UCSD-AML1 (cell line): ENCODE measurements around the gene NEMF.
A peak's percentile ranks its signal among the peaks of the same experiment; 100 is the strongest.
"Not testable (repeated sequence)": the region's sequence is repeated elsewhere in the genome, so short reads cannot be mapped to it uniquely, and the experiment has no call there.

ENCODE experiments used
- DNase-seq: peaks from one replicate; lab custom pipeline; 2025; ENCODE audit not compliant: unreplicated experiment; lab: John Stamatoyannopoulos, UW

The NEMF gene

GRCh38 chr14:49852301-49853157 is at the start of gene NEMF:
NEMF (minus strand) TSS chr14:49852788; CDS start chr14:49852753, 35 bp downstream.
- DNase-seq = peak; percentile 88

GRCh38 chr14:49900973-49901372 is 48.4 kb upstream of the NEMF start:
- DNase-seq = no peak

GRCh38 chr14:49898485-49898884 is 45.9 kb upstream of the NEMF start:
- DNase-seq = no peak

GRCh38 chr14:49897965-49898364 is 45.4 kb upstream of the NEMF start:
- no peak for DNase-seq

GRCh38 chr14:49897414-49897813 is 44.8 kb upstream of the NEMF start:
- DNase-seq = no peak

- no peak for DNase-seq
Measured at GRCh38 chr14:49896966-49897365, 44.4 kb upstream of the NEMF start.

- DNase-seq = not testable (repeated sequence)
Measured at GRCh38 chr14:49896272-49896671, 43.7 kb upstream of the NEMF start.

- DNase-seq = no peak
Measured at GRCh38 chr14:49895480-49895879, 42.9 kb upstream of the NEMF start.

GRCh38 chr14:49894214-49895107 is 41.9 kb upstream of the NEMF start:
- DNase-seq = not testable (repeated sequence)

DNA sequence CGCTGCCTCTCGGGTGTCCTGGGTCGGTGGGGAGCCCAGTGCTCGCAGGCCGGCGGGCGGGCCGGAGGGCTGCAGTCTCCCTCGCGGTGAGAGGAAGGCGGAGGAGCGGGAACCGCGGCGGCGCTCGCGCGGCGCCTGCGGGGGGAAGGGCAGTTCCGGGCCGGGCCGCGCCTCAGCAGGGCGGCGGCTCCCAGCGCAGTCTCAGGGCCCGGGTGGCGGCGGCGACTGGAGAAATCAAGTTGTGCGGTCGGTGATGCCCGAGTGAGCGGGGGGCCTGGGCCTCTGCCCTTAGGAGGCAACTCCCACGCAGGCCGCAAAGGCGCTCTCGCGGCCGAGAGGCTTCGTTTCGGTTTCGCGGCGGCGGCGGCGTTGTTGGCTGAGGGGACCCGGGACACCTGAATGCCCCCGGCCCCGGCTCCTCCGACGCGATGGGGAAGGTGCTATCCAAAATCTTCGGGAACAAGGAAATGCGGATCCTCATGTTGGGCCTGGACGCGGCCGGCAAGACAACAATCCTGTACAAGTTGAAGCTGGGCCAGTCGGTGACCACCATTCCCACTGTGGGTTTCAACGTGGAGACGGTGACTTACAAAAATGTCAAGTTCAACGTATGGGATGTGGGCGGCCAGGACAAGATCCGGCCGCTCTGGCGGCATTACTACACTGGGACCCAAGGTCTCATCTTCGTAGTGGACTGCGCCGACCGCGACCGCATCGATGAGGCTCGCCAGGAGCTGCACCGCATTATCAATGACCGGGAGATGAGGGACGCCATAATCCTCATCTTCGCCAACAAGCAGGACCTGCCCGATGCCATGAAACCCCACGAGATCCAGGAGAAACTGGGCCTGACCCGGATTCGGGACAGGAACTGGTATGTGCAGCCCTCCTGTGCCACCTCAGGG is 41.0 kb upstream of the NEMF start:
- peak; percentile 72 for DNase-seq

GRCh38 chr14:49892636-49893308 is 40.2 kb upstream of the NEMF start, which contains the start of gene ARF6:
ARF6 (plus strand) TSS chr14:49893082; CDS start chr14:49893737, 655 bp downstream.
- peak; percentile 99 for DNase-seq

DNA sequence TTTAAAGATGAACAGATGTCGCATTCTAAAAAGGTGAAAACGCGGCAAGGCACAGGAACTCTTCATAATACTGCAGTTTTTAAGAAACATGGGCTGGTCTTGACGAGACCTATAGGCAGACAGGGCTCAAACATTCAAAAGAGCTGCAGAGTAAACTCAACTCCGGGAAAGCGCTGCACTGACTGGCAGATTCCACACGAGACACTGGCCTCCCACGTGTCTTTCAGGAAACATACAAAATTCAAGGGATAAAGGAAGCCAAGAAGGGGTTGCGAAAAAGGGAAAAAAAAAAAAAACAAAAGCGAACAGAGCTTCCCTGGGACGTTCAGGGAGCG is 39.7 kb upstream of the NEMF start:
- DNase-seq = peak; percentile 72

- no peak for DNase-seq
Measured at GRCh38 chr14:49888293-49888692, 35.7 kb upstream of the NEMF start.

- DNase-seq = no peak
Measured at GRCh38 chr14:49886523-49886922, 33.9 kb upstream of the NEMF start.

DNA sequence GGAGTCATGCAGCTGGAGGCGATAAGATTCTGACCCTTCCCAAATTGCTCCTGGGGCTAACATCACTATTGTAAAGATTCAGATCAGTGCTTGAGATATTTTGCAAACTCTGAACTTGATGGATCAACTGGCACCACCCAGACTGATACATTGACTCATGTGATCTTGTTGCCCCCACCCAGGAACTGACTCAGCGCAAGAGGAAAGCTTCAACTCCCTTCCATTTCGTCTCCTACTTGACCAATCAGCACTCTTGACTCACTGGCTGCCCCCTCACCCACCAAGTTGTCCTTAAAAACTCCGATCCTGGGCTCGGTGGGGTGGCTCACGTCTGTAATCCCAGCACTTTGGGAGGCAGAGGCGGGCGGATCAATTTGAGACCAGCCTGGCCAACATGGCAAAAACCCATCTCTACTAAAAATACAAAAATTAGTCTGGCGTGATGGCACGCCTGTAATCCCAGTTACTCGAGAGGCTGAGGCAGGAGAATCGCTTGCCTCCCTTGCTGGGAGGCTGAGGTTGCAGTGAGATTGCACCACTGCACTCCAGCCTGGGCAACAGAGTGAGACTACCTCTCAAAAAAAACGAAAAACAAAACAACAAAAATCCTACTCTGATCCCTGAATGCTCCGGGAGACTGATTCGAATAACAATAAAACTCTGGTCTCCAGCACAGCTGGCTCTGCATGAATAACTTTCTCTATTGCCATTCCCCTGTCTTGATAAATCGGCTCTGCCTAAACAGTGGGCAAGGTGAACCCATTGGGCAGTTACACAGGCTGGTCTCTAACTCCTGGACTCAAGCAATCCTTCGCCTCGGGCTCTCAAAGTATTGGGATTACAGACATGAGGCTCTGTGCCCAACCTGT is 30.5 kb upstream of the NEMF start:
- DNase-seq = no peak

DNA sequence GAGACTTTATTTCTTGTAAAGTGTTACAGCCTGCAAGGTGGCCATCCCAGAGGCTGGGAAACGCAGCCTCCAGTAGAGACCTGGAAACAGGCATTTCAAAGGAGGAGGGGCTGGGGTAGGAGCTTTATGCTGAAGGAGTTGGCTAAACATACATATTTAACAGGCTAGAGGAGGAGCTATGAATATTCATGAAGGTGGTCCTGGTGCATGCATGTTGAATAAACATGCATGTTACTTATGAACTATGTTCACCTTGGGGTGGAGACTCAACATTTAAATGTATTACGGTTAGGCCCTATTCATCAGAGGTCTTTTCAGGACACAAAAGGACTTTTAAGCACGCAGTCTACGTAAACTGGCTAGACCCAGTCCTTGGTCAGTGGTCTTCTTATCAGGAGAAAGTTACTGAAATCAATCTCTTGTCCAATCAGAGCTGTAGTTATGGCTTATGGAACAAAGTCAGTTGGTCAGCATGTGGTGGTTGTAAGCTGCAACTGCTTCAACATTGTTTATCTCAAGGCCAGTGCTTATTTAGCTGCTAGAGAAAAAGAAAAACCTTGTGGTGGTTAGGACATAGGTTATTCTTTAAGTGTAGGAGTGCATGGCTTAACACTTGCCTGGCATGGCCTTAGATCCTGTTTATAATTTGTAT is 28.9 kb upstream of the NEMF start:
- DNase-seq = no peak

- no peak for DNase-seq
Measured at GRCh38 chr14:49880267-49881064, 27.9 kb upstream of the NEMF start.

DNA sequence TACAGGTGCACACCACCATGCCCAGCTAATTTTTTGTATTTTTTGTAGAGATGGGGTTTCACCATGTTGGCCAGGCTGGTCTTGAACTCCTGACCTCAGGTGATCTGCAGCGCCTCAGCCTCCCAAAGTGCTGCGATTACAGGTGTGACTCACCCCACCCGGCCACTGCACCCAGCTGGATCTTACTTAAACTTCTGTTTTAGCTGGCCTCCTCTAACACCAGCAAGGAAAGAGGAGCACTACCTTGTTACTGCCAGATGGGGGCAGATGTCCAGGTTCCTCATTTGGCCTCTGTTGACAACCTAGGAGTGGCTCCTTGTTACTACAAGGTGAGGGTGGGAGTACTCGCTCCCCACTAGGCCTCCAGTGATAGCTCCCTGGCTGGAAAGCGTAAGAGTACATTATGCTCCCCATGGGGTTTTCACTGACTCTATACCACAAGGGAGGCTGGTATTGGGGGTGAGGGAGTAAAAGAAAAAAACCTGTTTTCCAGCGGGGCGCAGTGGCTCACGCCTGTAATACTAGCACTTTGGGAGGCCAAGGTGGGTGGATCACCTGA is 27.1 kb upstream of the NEMF start:
- peak; percentile 49 for DNase-seq
